Measurements from ENCODE around the gene CD99L2.

Gene CD99L2

GRCh38 chrX:150854856-150855255 lies 43.6 kb downstream of the CD99L2 start:
- Histone ChIP-seq H2AFZ (ENCODE audit: low read length) (no peak overlapping the region), H4K20me1 (ENCODE audit: insufficient read depth, low read length) (no peaks in the 10 kb centered on the region), H3K27ac (ENCODE audit: low read depth, low read length, poor library complexity, severe bottlenecking) (no peak overlapping the region), H3K9ac (ENCODE audit: low read length) (no peak overlapping the region), H3K27me3 (ENCODE audit: insufficient read depth, low read length) (no peaks in the 10 kb centered on the region), H3F3A (ENCODE audit: insufficient read depth, low read length) (no peaks in the 10 kb centered on the region), H3K4me1 (ENCODE audit: insufficient read depth, low read length, severe bottlenecking) (no peaks in the 10 kb centered on the region), H3K9me3 (ENCODE audit: low read length) (0 out of 2 replicates have a peak, but pooled peaks cover 2% of the 10 kb centered on the region), H3K36me3 (ENCODE audit: insufficient read depth, low read length) (no peaks in the 10 kb centered on the region), H3K9me2 (ENCODE audit: low read depth, low read length) (no peaks in the 10 kb centered on the region), H3K4me2 (ENCODE audit: low read length) (no peak overlapping the region), H3K4me3 (ENCODE audit: low read depth, low read length, poor library complexity, severe bottlenecking) (no peak overlapping the region), H3K79me2 (ENCODE audit: insufficient read depth, low read length) (no peaks in the 10 kb centered on the region)
- no peak for TF ChIP-seq EZH2 (IDR thresholded peaks at IDR 0.05; ENCODE audit: borderline replicate concordance, low read length)
- TF ChIP-seq CTCF (IDR thresholded peaks at IDR 0.05; ENCODE audit: low read length), result no peak

DNA sequence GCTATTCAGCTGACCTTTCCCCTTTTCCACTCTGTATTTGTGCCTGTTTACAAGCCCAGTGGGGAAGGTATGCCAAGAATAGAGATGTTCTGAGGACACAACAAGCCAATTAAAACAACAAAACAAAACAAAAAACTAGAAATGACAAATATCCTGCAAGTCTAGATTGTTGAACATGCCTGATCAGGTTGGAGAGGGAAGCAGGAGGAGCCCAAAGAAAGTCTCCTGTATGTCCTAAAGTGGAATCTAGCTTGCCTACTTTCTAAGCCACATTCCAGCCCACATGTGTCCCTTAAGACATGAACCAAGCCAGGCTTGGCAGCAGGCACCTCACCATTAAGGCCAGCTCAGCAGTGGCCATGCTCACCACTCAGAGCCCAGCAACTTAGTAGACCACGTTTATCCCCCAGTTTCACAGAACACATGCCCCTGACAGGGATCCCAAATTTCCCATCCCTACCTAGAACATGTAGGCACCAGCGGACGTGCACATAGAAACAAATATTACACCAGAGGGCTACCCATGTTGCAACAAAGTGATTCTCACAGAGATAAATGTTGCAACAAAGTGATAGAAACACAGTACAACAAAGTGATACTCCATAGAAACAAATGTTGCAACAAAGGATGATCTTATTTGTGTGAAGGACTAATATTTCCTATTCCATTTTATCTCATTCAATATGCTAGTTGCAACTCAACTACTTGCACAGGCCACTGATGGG lies 48.3 kb downstream of the CD99L2 start:
- Histone ChIP-seq H3K36me3 (ENCODE audit: insufficient read depth, low read length) (no peaks in the 10 kb centered on the region), H4K20me1 (ENCODE audit: insufficient read depth, low read length) (no peaks in the 10 kb centered on the region), H3K9ac (ENCODE audit: low read length) (no peak overlapping the region), H3K4me1 (ENCODE audit: insufficient read depth, low read length, severe bottlenecking) (no peaks in the 10 kb centered on the region), H3K9me3 (ENCODE audit: low read length) (no peaks in the 10 kb centered on the region), H3K9me2 (ENCODE audit: low read depth, low read length) (no peaks in the 10 kb centered on the region), H2AFZ (ENCODE audit: low read length) (no peak overlapping the region), H3K27me3 (ENCODE audit: insufficient read depth, low read length) (no peaks in the 10 kb centered on the region), H3F3A (ENCODE audit: insufficient read depth, low read length) (no peaks in the 10 kb centered on the region), H3K27ac (ENCODE audit: low read depth, low read length, poor library complexity, severe bottlenecking) (no peak overlapping the region), H3K4me3 (ENCODE audit: low read depth, low read length, poor library complexity, severe bottlenecking) (no peak overlapping the region), H3K4me2 (ENCODE audit: low read length) (no peak overlapping the region), H3K79me2 (ENCODE audit: insufficient read depth, low read length) (no peaks in the 10 kb centered on the region)
- TF ChIP-seq EZH2 (IDR thresholded peaks at IDR 0.05; ENCODE audit: borderline replicate concordance, low read length), result no peak
- TF ChIP-seq CTCF (IDR thresholded peaks at IDR 0.05; ENCODE audit: low read length), result no peak

DNA sequence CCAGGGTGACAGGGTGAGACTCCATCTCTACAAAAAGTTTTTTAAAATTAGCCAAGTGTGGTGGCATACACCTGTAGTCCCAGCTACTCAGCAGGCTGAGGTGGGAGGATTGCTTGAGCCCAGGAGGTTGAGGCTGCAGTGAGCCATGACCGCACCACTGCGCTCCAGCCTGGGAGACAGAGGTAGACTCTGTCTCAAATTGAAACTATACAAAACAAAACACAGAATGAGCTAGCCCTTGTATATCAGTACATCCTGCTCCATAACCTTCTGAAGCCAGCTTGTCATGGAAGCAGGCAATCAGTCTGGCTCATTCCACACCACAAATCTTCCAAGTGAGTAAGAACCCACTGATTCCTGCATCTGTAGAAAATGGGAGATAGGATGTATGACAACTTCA lies 49.0 kb downstream of the CD99L2 start:
- TF ChIP-seq CTCF (IDR thresholded peaks at IDR 0.05; ENCODE audit: low read length) (no peak), EZH2 (IDR thresholded peaks at IDR 0.05; ENCODE audit: borderline replicate concordance, low read length) (no peak)
- H3K27me3 ChIP-seq (ENCODE audit: insufficient read depth, low read length), result no peaks in the 10 kb centered on the region
- no peak overlapping the region for H3K4me2 ChIP-seq (ENCODE audit: low read length)
- no peaks in the 10 kb centered on the region for H3K9me2 ChIP-seq (ENCODE audit: low read depth, low read length)
- H3K9me3 ChIP-seq (ENCODE audit: low read length), result no peaks in the 10 kb centered on the region
- no peak overlapping the region for H3K27ac ChIP-seq (ENCODE audit: low read depth, low read length, poor library complexity, severe bottlenecking)
- no peak overlapping the region for H3K9ac ChIP-seq (ENCODE audit: low read length)
- no peaks in the 10 kb centered on the region for H3K79me2 ChIP-seq (ENCODE audit: insufficient read depth, low read length)
- H2AFZ ChIP-seq (ENCODE audit: low read length), result no peak overlapping the region
- H3K4me1 ChIP-seq (ENCODE audit: insufficient read depth, low read length, severe bottlenecking), result no peaks in the 10 kb centered on the region
- H3K4me3 ChIP-seq (ENCODE audit: low read depth, low read length, poor library complexity, severe bottlenecking), result no peak overlapping the region
- no peaks in the 10 kb centered on the region for H4K20me1 ChIP-seq (ENCODE audit: insufficient read depth, low read length)
- H3K36me3 ChIP-seq (ENCODE audit: insufficient read depth, low read length), result no peaks in the 10 kb centered on the region
- no peaks in the 10 kb centered on the region for H3F3A ChIP-seq (ENCODE audit: insufficient read depth, low read length)
